Panc1 (cell line): ENCODE measurements around the gene PTGIR. TPM values are rescaled to one million over a fixed set of nuclear protein-coding genes. Genes with fewer than 3 reads are reported as not detected.

ENCODE experiments used
- ATAC-seq: fragments of 200-7000 bp; cut with Tn5 transposase; 2 replicates; pipeline ENCODE4 v1.9.1; 2020; ENCODE audit warnings: mild to moderate bottlenecking, moderate library complexity
- BruUV-seq: library from RNA; stranded (reverse); fragments of 400-500 nt; replicated peaks from 2 replicates; lab custom pipeline; 2021; lab: Mats Ljungman, UMichigan
- CTCF ChIA-PET: fragments of 300-600 bp; sonication (Branson Sonifier 250); formaldehyde crosslinking; loops from one replicate; lab custom pipeline; 2022; ENCODE audit warnings: antibody characterized with exemption; lab: Charles Lee
- POLR2A ChIA-PET: fragments of 300-600 bp; sonication (Branson Sonifier 250); formaldehyde crosslinking; loops from one replicate; lab custom pipeline; 2022; ENCODE audit warnings: antibody characterized with exemption; lab: Charles Lee
- DNase-seq: peaks from one replicate; pipeline ENCODE4 v3.0.0-alpha.2; 2010; ENCODE audit warnings: low read depth, low spot score
- H3K27ac ChIP-seq: 2 replicates; pipeline ENCODE4 v1.5.1; 2011; ENCODE audit warnings: mild to moderate bottlenecking, low read length, inconsistent platforms
- H3K27me3 ChIP-seq: fragments of 200-500 bp; sonication (Bioruptor generic); 2 replicates; pipeline ENCODE4 v1.6.0; 2014; ENCODE audit warnings: low read length, inconsistent platforms; ENCODE audit not compliant: control insufficient read depth, insufficient read depth
- H3K36me3 ChIP-seq: fragments of 200-500 bp; sonication (Bioruptor generic); 2 replicates; pipeline ENCODE4 v1.5.1; 2014; ENCODE audit warnings: inconsistent platforms, mild to moderate bottlenecking, low read length, moderate library complexity; ENCODE audit not compliant: control insufficient read depth, insufficient read depth
- H3K4me1 ChIP-seq: 2 replicates; pipeline ENCODE4 v1.5.1; 2011; ENCODE audit warnings: inconsistent platforms, mild to moderate bottlenecking, low read length, moderate library complexity; ENCODE audit not compliant: control insufficient read depth, insufficient read depth
- H3K4me3 ChIP-seq, 2 experiments: 2 replicates each; pipeline ENCODE4 v1.5.1; 2011 to 2012; ENCODE audit warnings: low read depth in 2 of 2, low read length in 2 of 2, mild to moderate bottlenecking in 2 of 2, inconsistent platforms in 1 of 2, moderate library complexity in 1 of 2
- H3K9me3 ChIP-seq: fragments of 200-500 bp; sonication (Bioruptor generic); 2 replicates; pipeline ENCODE4 v1.5.1; 2014; ENCODE audit warnings: low read depth, mild to moderate bottlenecking, inconsistent platforms, low read length, moderate library complexity; ENCODE audit not compliant: control insufficient read depth, insufficient read depth
- TCF7L2 ChIP-seq: IDR thresholded peaks from 2 replicates; pipeline ENCODE4 v1.6.1; 2011; ENCODE audit warnings: mild to moderate bottlenecking, low read depth, low read length, inconsistent platforms
- in situ Hi-C: cut with HindIII; loops from 2 replicates; pipeline ENCODE4 v1.10.0; 2016; ENCODE audit warnings: low sequenced_read_pairs, low pct_unique_long_range_greater_than_20kb
- intact Hi-C: fragments of 100-400 bp; cut with micrococcal nuclease; formaldehyde crosslinking; loops from one replicate; pipeline ENCODE4 v1.10.0; 2022; ENCODE audit not compliant: unreplicated experiment
- total RNA-seq: library from RNA; stranded (reverse); gene quantifications from one replicate; pipeline ENCODE4 v1.2.1, GENCODE V29; 2021; ENCODE audit not compliant: unreplicated experiment
- TF ChIP-seq, protein P1 (sequence below): fragments of 450-650 bp; IDR thresholded peaks from 2 replicates; pipeline ENCODE4 v1.5.1; 2017; ENCODE audit warnings: mild to moderate bottlenecking

Gene PTGIR
- total RNA-seq, 1 experiment from 2014 or later: 0.08 TPM

DNA sequence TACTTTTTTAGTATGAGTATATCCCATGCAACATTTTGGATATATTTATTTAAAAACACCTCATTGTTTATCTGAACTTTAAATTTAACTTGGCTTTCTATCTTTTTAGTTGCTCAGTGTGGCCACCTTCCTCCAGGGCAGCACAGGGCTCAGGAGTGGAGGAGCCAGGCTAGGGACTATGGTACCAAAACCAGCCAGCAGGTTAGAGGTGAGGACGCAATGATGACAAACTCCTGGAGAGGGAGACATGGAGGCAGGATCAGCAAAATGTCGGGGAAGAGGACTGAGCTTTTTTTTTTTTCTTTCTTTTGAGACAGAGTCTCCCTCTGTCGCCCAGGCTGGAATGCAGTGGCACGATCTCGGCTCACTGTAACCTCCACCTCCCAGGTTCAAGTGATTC, 53.4 kb downstream of the PTGIR start:
- Histone ChIP-seq H3K9me3 (no peaks in the 10 kb centered on the region), H3K4me3 (no peak overlapping the region), H3K27me3 (no peaks in the 10 kb centered on the region), H3K36me3 (no peaks in the 10 kb centered on the region), H3K27ac (no peak overlapping the region), H3K4me1 (no peaks in the 10 kb centered on the region)
- in situ Hi-C loops (no loop called here), intact Hi-C loops (no loop called here)
- no TSS peak for BruUV-seq
- DNase-seq (no peak), ATAC-seq (peak; percentile 83)
- POLR2A ChIA-PET: no interaction called here
- TF ChIP-seq TCF7L2: no peak
- TF ChIP-seq, protein P1, sequence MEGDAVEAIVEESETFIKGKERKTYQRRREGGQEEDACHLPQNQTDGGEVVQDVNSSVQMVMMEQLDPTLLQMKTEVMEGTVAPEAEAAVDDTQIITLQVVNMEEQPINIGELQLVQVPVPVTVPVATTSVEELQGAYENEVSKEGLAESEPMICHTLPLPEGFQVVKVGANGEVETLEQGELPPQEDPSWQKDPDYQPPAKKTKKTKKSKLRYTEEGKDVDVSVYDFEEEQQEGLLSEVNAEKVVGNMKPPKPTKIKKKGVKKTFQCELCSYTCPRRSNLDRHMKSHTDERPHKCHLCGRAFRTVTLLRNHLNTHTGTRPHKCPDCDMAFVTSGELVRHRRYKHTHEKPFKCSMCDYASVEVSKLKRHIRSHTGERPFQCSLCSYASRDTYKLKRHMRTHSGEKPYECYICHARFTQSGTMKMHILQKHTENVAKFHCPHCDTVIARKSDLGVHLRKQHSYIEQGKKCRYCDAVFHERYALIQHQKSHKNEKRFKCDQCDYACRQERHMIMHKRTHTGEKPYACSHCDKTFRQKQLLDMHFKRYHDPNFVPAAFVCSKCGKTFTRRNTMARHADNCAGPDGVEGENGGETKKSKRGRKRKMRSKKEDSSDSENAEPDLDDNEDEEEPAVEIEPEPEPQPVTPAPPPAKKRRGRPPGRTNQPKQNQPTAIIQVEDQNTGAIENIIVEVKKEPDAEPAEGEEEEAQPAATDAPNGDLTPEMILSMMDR: peak; percentile 46
- CTCF ChIA-PET: interaction anchor here (0.6 to 0.7 kb wide), 2 partner anchors 23 to 29 kb away, joined by 3 to 4 read pairs; no protein-coding TSS in a partner anchor

Other genes with a start within 250 kb of the PTGIR start
- 5.4 TPM for gene CCDC8, start 211.5 kb downstream of the PTGIR start, total RNA-seq
- gene PNMA8C, start 196.2 kb downstream of the PTGIR start, total RNA-seq: not detected
- not detected for gene PNMA8A, start 153.5 kb downstream of the PTGIR start, total RNA-seq
- gene PNMA8B, start 129.2 kb downstream of the PTGIR start, total RNA-seq: not detected
- gene CALM3, start 23.8 kb downstream of the PTGIR start, total RNA-seq: 212 TPM
- not detected for gene GNG8, start 11.1 kb upstream of the PTGIR start, total RNA-seq
- 1.0 TPM for gene DACT3, start 36.1 kb upstream of the PTGIR start, total RNA-seq
- gene PRKD2, start 92.0 kb upstream of the PTGIR start, total RNA-seq: 41.2 TPM
- 21.6 TPM for gene FKRP, start 121.0 kb upstream of the PTGIR start, total RNA-seq
- gene STRN4, start 121.4 kb upstream of the PTGIR start, total RNA-seq: 89.5 TPM
- 104 TPM for gene SLC1A5, start 163.5 kb upstream of the PTGIR start, total RNA-seq
- gene AP2S1, start 225.8 kb upstream of the PTGIR start, total RNA-seq: 146 TPM
- gene ARHGAP35, start 235.9 kb upstream of the PTGIR start, total RNA-seq: 64.1 TPM